Stimulated activated CD8-positive, alpha-beta memory T cell treated with anti-CD3 and anti-CD28 coated beads, Interleukin-7, amount 100 ng/mL, for 24 hours (primary cell): ENCODE results near the gene CSAD.
"Not testable (repeated sequence)": the region's sequence is repeated elsewhere in the genome, so short reads cannot be mapped to it uniquely, and the experiment has no call there.

Experiments used
- DNase-seq: peaks from one replicate; pipeline ENCODE4 v3.0.0-alpha.2; 2020; ENCODE audit warnings: low read depth

The CSAD gene

GRCh38 chr12:53218551-53219291, 38.0 kb upstream of the CSAD start:
- no peak for DNase-seq

- DNase-seq = no peak
Measured at GRCh38 chr12:53217931-53218307, 37.2 kb upstream of the CSAD start.

GRCh38 chr12:53217051-53217930, 36.6 kb upstream of the CSAD start:
- no peak for DNase-seq

GRCh38 chr12:53215497-53215896, 34.8 kb upstream of the CSAD start:
- no peak for DNase-seq

GRCh38 chr12:53214687-53215455, 34.1 kb upstream of the CSAD start:
- no peak for DNase-seq

GRCh38 chr12:53214221-53214620, 33.5 kb upstream of the CSAD start:
- no peak for DNase-seq

GRCh38 chr12:53213348-53213747, 32.6 kb upstream of the CSAD start:
- peak; percentile 74 for DNase-seq

- no peak for DNase-seq
Measured at GRCh38 chr12:53212931-53213330, 32.2 kb upstream of the CSAD start.

GRCh38 chr12:53211476-53212381, 31.0 kb upstream of the CSAD start:
- no peak for DNase-seq

- no peak for DNase-seq
Measured at GRCh38 chr12:53210843-53211242, 30.1 kb upstream of the CSAD start.

- DNase-seq = no peak
Measured at GRCh38 chr12:53208877-53209463, 28.2 kb upstream of the CSAD start.

- DNase-seq = no peak
Measured at GRCh38 chr12:53208435-53208834, 27.7 kb upstream of the CSAD start.

- DNase-seq = no peak
Measured at GRCh38 chr12:53207042-53207441, 26.3 kb upstream of the CSAD start, which contains the start of gene ITGB7. ITGB7 (minus strand) TSS chr12:53207251; CDS start chr12:53200443, 6,808 bp downstream.

- DNase-seq = no peak
Measured at GRCh38 chr12:53205747-53206419, 25.2 kb upstream of the CSAD start.

GRCh38 chr12:53204351-53204750, 23.6 kb upstream of the CSAD start:
- DNase-seq = no peak

- DNase-seq = not testable (repeated sequence)
Measured at GRCh38 chr12:53202316-53202715, 21.6 kb upstream of the CSAD start.

- no peak for DNase-seq
Measured at GRCh38 chr12:53201639-53202038, 20.9 kb upstream of the CSAD start.

- no peak for DNase-seq
Measured at GRCh38 chr12:53201177-53201541, 20.4 kb upstream of the CSAD start.

GRCh38 chr12:53200458-53201176, 19.9 kb upstream of the CSAD start:
- DNase-seq = no peak

- DNase-seq = no peak
Measured at GRCh38 chr12:53200107-53200457, 19.4 kb upstream of the CSAD start.
